ENCODE results near the gene AGGF1.
"Not testable (repeated sequence)": the region's sequence is repeated elsewhere in the genome, so short reads cannot be mapped to it uniquely, and the experiment has no call there.

The AGGF1 gene

GRCh38 chr5:77087484-77088261, 57.5 kb downstream of the AGGF1 start:
- no peak for FAIRE-seq

GRCh38 chr5:77095189-77095588, 65.0 kb downstream of the AGGF1 start:
- FAIRE-seq, result no peak

- no peak for FAIRE-seq
These were observed 71.1 kb downstream of the AGGF1 start for GRCh38 chr5:77101298-77101697.

DNA sequence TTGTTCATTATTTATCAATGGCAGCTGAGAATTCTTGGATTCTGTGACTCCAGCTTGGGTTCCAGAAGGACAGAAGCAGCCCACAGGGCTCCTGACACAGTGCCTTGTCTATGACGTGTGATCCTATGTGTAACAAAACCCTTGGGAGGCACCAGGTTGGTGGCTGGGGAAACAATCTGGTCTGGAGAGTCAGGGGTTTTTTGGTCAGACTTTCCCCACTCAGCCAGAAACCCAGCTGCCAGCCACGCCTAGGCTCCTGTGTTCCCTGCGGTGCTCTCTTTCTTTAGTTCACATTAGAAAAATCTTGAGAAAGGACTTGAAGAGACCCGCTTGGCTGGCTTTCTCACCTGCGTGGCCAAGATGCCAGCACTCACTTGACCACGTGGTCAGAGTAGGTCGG, 72.3 kb downstream of the AGGF1 start:
- FAIRE-seq, result no peak

- no peak for FAIRE-seq
These were observed 73.3 kb downstream of the AGGF1 start for GRCh38 chr5:77103457-77103856.

DNA sequence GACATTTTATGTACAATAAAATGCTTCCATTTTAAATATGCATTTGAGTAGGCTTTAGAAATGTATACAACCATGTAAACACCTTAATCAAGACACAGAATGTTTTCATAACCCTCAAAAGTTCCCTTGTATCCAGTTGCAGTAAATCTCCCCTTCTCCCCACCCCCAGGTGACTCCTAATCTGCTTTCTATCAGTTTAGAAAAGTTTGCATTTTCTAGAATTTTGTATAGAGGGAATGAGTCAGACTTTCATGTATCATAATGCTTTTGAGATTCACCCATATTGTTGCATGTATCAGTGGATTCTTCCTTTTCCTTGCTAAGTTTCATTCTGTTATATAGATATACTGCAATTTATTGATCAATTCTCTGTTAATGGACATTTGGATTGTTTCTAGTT, 74.6 kb downstream of the AGGF1 start:
- FAIRE-seq, result no peak

- not testable (repeated sequence) for FAIRE-seq
These were observed 76.8 kb downstream of the AGGF1 start for GRCh38 chr5:77107035-77107434.
